Measurements from ENCODE around the gene LLPH.

- no peak for TF ChIP-seq CTCF (conservative IDR thresholded peaks at IDR 0.05; ENCODE audit: low read depth, low read length)
- no peak for TF ChIP-seq EZH2 (IDR thresholded peaks at IDR 0.05; ENCODE audit: borderline replicate concordance, low read depth, low read length, poor library complexity, severe bottlenecking)
These were observed 37.8 kb downstream of the LLPH start for GRCh38 chr12:66092559-66093269.

All from A673 (cell line).